Measurements from ENCODE around the gene HRC. TPM values are rescaled to one million over a fixed set of nuclear protein-coding genes. Genes with fewer than 3 reads are reported as not detected.

Gene HRC
- total and polyA plus RNA-seq, 2 of the 8 experiments (the other 6 are each of a cell fraction or from before 2014, with no cell fraction given): 2.3 to 2.6 TPM

DNA sequence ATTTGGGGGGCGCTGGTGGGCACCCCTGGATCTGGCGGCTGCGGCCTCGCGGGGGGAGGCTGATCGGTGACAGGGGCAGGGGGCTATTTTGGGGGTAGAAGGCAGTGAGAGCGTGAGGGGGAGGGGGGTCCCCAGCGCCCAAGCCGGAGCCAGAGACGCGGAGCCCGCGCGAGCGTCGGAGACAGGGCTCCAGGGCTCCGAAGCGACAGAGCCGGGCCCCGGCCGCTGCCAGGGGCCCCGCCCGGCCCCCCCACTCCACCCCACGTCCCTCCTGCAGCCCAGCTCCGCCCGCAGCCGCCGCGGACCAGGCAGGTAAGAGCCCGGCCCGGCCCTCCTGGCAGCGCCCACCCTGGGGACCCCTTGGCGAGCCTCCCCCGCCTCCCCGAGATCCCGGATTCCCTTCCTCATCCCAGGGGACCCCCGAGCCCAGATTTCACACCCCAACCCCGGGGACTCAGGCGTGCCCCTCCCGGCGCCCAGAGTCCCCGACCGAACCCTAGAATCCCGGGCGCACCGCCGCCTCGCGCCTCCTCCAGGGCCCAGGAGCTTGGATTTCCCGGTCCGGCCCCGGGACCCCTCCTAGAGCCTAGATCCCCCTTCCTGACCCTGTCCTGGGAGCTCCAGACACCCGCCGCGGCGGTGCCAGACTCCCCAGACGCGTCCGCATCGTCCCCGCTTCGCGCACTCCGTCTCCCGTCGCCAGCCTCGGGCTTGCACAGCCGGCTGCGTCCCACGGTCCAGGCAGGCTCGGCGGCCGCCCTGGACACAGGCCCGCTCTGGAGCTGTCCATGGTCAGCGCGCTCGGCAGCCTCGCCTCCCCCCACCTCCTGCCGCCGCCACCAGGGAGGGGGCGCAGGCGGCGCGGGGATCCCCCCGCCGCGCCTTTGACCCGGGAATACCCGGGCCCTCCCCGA is 35.5 kb downstream of the HRC start, which contains the start of gene PPFIA3:
Gene PPFIA3, plus strand, starts transcription at position 134 of the 914 bp plus-strand sequence. CDS start 8,330 bp downstream, outside the sequence.
- Histone ChIP-seq H3K27me3 (replicated peaks in 1 of 4; ENCODE audit: control insufficient read depth in 3 of 4, extremely low read depth in 1 of 4, insufficient read depth in 3 of 4, low read length in 3 of 4) (peaks cover 8 to 19% (median 17%) of the 10 kb centered on the region in 4 experiments), H3K18ac (ENCODE audit: extremely low read depth, low read length) (peak within 1 kb of the TSS; percentile 96), H3K56ac (replicated peaks; ENCODE audit: insufficient read length, low read depth, low read length) (peak within 1 kb of the TSS; percentile 77), H3K4me1 (replicated peaks in 1 of 4; ENCODE audit: control insufficient read depth in 3 of 4, insufficient read depth in 4 of 4, low read length in 3 of 4) (peaks cover 0 to 4% (median 3%) of the 10 kb centered on the region in 4 experiments; a peak in 4 of 7 replicates), H3K14ac (ENCODE audit: insufficient read length) (no peak within 1 kb of the TSS), H3K79me1 (ENCODE audit: low read depth, low read length) (peaks cover 2% of the 10 kb centered on the region; the same call in 1 of the 2 replicates), H2BK5ac (ENCODE audit: low read depth, low read length) (peak within 1 kb of the TSS; percentile 78; the same call in 1 of the 2 replicates), H3K79me2 (ENCODE audit: control insufficient read depth in 1 of 2, insufficient read depth in 2 of 2, low read length in 2 of 2) (no peaks in the 10 kb centered on the region), H3K9ac (replicated peaks in 1 of 4; ENCODE audit: extremely low read depth in 1 of 4, low read depth in 3 of 4, low read length in 3 of 4) (peak within 1 kb of the TSS in 3 of 4 experiments; percentile 36 to 74 (median 66); a peak in 6 of 7 replicates), H3K4ac (replicated peaks; ENCODE audit: insufficient read length, low read depth, low read length) (peak within 1 kb of the TSS; percentile 85), H3K23ac (ENCODE audit: insufficient read length) (no peak within 1 kb of the TSS), H3K4me2 (ENCODE audit: insufficient read depth in 1 of 2, low read depth in 2 of 2, low read length in 2 of 2) (peak within 1 kb of the TSS; percentile 86), H4K8ac (ENCODE audit: extremely low read depth, insufficient read depth, low read length) (peak within 1 kb of the TSS; percentile 94), H2BK15ac (ENCODE audit: low read length) (peak within 1 kb of the TSS; percentile 88; the same call in 1 of the 2 replicates), H2AFZ (ENCODE audit: low read length) (no peak within 1 kb of the TSS), H4K91ac (replicated peaks; ENCODE audit: insufficient read length, low read length) (peak within 1 kb of the TSS; percentile 81), H3K23me2 (ENCODE audit: low read depth, low read length) (peaks cover 15% of the 10 kb centered on the region), H2AK5ac (ENCODE audit: low read depth, low read length) (peak within 1 kb of the TSS; percentile 75; the same call in 1 of the 2 replicates), H4K5ac (ENCODE audit: insufficient read length, low read depth, low read length) (peak within 1 kb of the TSS; percentile 95), H2BK12ac (ENCODE audit: low read depth, low read length) (no peak within 1 kb of the TSS), H3K4me3 (ENCODE audit: extremely low read depth in 1 of 4, insufficient read depth in 2 of 4, low read depth in 3 of 4, low read length in 4 of 4) (peak within 1 kb of the TSS; percentile 64 to 86 (median 78)), H3K36me3 (ENCODE audit: control insufficient read depth in 2 of 4, insufficient read depth in 4 of 4, low read length in 3 of 4) (no peaks in the 10 kb centered on the region), H4K20me1 (replicated peaks in 1 of 2; ENCODE audit: control insufficient read depth in 1 of 2, insufficient read depth in 2 of 2, low read length in 2 of 2) (peaks cover 0 to 9% of the 10 kb centered on the region in 2 experiments), H3K9me3 (ENCODE audit: insufficient read depth in 2 of 2, low read depth in 1 of 2, low read length in 1 of 2) (no peaks in the 10 kb centered on the region), H2BK20ac (ENCODE audit: low read length) (no peak within 1 kb of the TSS), H3K27ac (ENCODE audit: low read depth, low read length) (peak within 1 kb of the TSS; percentile 57; the same call in 1 of the 2 replicates), H2BK120ac (replicated peaks; ENCODE audit: low read depth, low read length) (peak within 1 kb of the TSS; percentile 54)
- no peak for FAIRE-seq
- 2% methylated on average over 23 of the region's 90 CpGs; no CpG with 5 or more reads in 1 of the 2 experiments for WGBS, 2 experiments (ENCODE audit: extremely low coverage in 1 of 2, insufficient coverage in 1 of 2, insufficient read length in 1 of 2, insufficient replicate concordance in 2 of 2, low coverage in 1 of 2, low lambda C conversion rate in 2 of 2, missing lambda C conversion rate in 1 of 2)
- ChIA-PET CTCF (ENCODE audit: partially characterized antibody) (interaction anchor here (0.7 to 3.0 kb wide), 14 partner anchors 10 to 106 kb away, joined by 3 to 11 read pairs (median 4); no protein-coding TSS in a partner anchor), POLR2A (ENCODE audit: partially characterized antibody) (interaction anchor here (0.7 to 2.3 kb wide), 10 partner anchors 10 to 312 kb away, joined by 3 to 24 read pairs (median 4); no protein-coding TSS in a partner anchor)
- peak in 1 of 2 experiments; percentile 79 for DNase-seq (ENCODE audit: low read depth in 1 of 2, low spot score in 2 of 2)
- TF ChIP-seq SP4 (IDR thresholded peaks at IDR 0.05; ENCODE audit: low read length) (no peak), EGR1 (IDR thresholded peaks at IDR 0.05; ENCODE audit: borderline replicate concordance, low read depth, low read length) (no peak), NRF1 (IDR thresholded peaks at IDR 0.05; ENCODE audit: low read depth, low read length) (no peak), ZNF274 (IDR thresholded peaks at IDR 0.05; ENCODE audit: borderline replicate concordance, extremely low read depth, low read length) (no peak), SP2 (IDR thresholded peaks at IDR 0.05; ENCODE audit: low read length) (no peak), CEBPB (IDR thresholded peaks at IDR 0.05; ENCODE audit: low read depth, low read length) (no peak), SIRT6 (IDR thresholded peaks at IDR 0.05; ENCODE audit: low read length) (no peak), SAP30 (IDR thresholded peaks at IDR 0.05; ENCODE audit: insufficient read depth, insufficient replicate concordance, low read length) (no peak)
- TF ChIP-seq, protein P1, sequence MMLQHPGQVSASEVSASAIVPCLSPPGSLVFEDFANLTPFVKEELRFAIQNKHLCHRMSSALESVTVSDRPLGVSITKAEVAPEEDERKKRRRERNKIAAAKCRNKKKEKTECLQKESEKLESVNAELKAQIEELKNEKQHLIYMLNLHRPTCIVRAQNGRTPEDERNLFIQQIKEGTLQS (IDR thresholded peaks at IDR 0.05; ENCODE audit: insufficient read depth, low read depth, low read length): no peak

Measured in H1 (cell line).